H1 (cell line): ENCODE measurements around the gene RIPPLY1. TPM values are rescaled to one million over a fixed set of nuclear protein-coding genes. Genes with fewer than 3 reads are reported as not detected.

Experiments used
- CTCF ChIA-PET: fragments of 300-600 bp; sonication (Branson Sonifier 250); formaldehyde crosslinking; loops from one replicate; lab custom pipeline; 2021; ENCODE audit not compliant: partially characterized antibody; lab: Charles Lee
- POLR2A ChIA-PET: fragments of 300-600 bp; sonication (Branson Sonifier 250); formaldehyde crosslinking; loops from one replicate; lab custom pipeline; 2021; ENCODE audit warnings: inconsistent platforms; ENCODE audit not compliant: partially characterized antibody; lab: Charles Lee
- DNase-seq, 2 experiments: peaks; one replicate each; pipeline versions ENCODE4 v3.0.0 to v3.0.0-alpha.2; 2010 to 2022; ENCODE audit warnings: low spot score in 2 of 2, low read depth in 1 of 2, mixed read lengths in 1 of 2
- FAIRE-seq: peaks from 2 replicates; lab custom pipeline; 2011; peaks lifted over from hg19 to GRCh38; lab: Jason Lieb, UNC
- H2AFZ ChIP-seq: 2 replicates; pipeline ENCODE4 v1.8.1; 2012; ENCODE audit warnings: low read length, inconsistent platforms
- H2AK5ac ChIP-seq: 2 replicates; pipeline ENCODE4 v1.6.1; 2013; ENCODE audit warnings: low read depth, low read length
- H2BK120ac ChIP-seq: replicated peaks from 2 replicates; pipeline ENCODE3; 2013; ENCODE audit warnings: low read depth, low read length, inconsistent platforms
- H2BK12ac ChIP-seq: 2 replicates; pipeline ENCODE4 v1.6.1; 2013; ENCODE audit warnings: low read depth, low read length
- H2BK15ac ChIP-seq: 2 replicates; pipeline ENCODE4 v1.6.1; 2013; ENCODE audit warnings: low read length
- H2BK20ac ChIP-seq: 2 replicates; pipeline ENCODE4 v1.6.1; 2013; ENCODE audit warnings: low read length
- H2BK5ac ChIP-seq: 2 replicates; pipeline ENCODE4 v1.6.1; 2013; ENCODE audit warnings: low read depth, low read length
- H3K14ac ChIP-seq: 2 replicates; pipeline ENCODE4 v1.6.1; 2013; ENCODE audit warnings: inconsistent platforms; ENCODE audit not compliant: insufficient read length
- H3K18ac ChIP-seq: 2 replicates; pipeline ENCODE4 v1.6.1; 2013; ENCODE audit warnings: low read length; ENCODE audit errors: extremely low read depth
- H3K23ac ChIP-seq: 2 replicates; pipeline ENCODE4 v1.6.1; 2013; ENCODE audit warnings: inconsistent platforms; ENCODE audit not compliant: insufficient read length
- H3K23me2 ChIP-seq: 2 replicates; pipeline ENCODE4 v1.6.1; 2013; ENCODE audit warnings: low read depth, low read length
- H3K27ac ChIP-seq: 2 replicates; pipeline ENCODE4 v1.6.1; 2011; ENCODE audit warnings: low read depth, low read length, inconsistent platforms
- H3K27me3 ChIP-seq, 4 experiments: replicated peaks in 1 of 4; 1 replicate in 1 of 4; 2 replicates in 3 of 4; pipeline versions ENCODE4 v1.6.1 to v1.8.1; 2011 to 2013; ENCODE audit warnings: low read length in 3 of 4, mild to moderate bottlenecking in 3 of 4, inconsistent platforms in 2 of 4, mixed read lengths in 2 of 4, moderate library complexity in 1 of 4; ENCODE audit not compliant: control insufficient read depth in 3 of 4, insufficient read depth in 3 of 4; ENCODE audit errors: extremely low read depth in 1 of 4
- H3K36me3 ChIP-seq, 4 experiments: 2 replicates each; pipeline versions ENCODE4 v1.6.1 to v1.8.1; 2011 to 2013; ENCODE audit warnings: mild to moderate bottlenecking in 4 of 4, low read length in 3 of 4, moderate library complexity in 2 of 4, control low read depth in 1 of 4, inconsistent platforms in 1 of 4; ENCODE audit not compliant: insufficient read depth in 4 of 4, control insufficient read depth in 2 of 4
- H3K4ac ChIP-seq: replicated peaks from 2 replicates; pipeline ENCODE3; 2013; ENCODE audit warnings: low read length, low read depth, mixed read lengths, inconsistent platforms; ENCODE audit not compliant: insufficient read length
- H3K4me1 ChIP-seq, 4 experiments: replicated peaks in 1 of 4; 1 replicate in 1 of 4; 2 replicates in 3 of 4; pipeline versions ENCODE4 v1.6.1 to v1.8.1; 2011 to 2013; ENCODE audit warnings: low read length in 3 of 4, inconsistent platforms in 2 of 4, mixed read lengths in 1 of 4; ENCODE audit not compliant: insufficient read depth in 4 of 4, control insufficient read depth in 3 of 4
- H3K4me2 ChIP-seq, 2 experiments: 2 replicates each; pipeline versions ENCODE4 v1.6.1 to v1.8.1; 2011 to 2013; ENCODE audit warnings: low read depth in 2 of 2, low read length in 2 of 2, control low read depth in 1 of 2, inconsistent platforms in 1 of 2, mild to moderate bottlenecking in 1 of 2; ENCODE audit not compliant: insufficient read depth in 1 of 2
- H3K4me3 ChIP-seq, 4 experiments: fragments of 200-600, 300-600 bp in 1 of 4; sonication (generic), shearing (Covaris generic), sonication (Bioruptor Twin) in 1 of 4; 2 replicates each; pipeline versions ENCODE4 v1.5.1 to v1.8.1; 2011 to 2016; ENCODE audit warnings: low read length in 4 of 4, low read depth in 3 of 4, control low read depth in 2 of 4, inconsistent platforms in 2 of 4, mild to moderate bottlenecking in 2 of 4, mixed read lengths in 1 of 4, moderate library complexity in 1 of 4; ENCODE audit not compliant: insufficient read depth in 2 of 4; ENCODE audit errors: extremely low read depth in 1 of 4
- H3K56ac ChIP-seq: replicated peaks from 2 replicates; pipeline ENCODE3; 2013; ENCODE audit warnings: low read depth, mild to moderate bottlenecking, mixed read lengths, low read length, inconsistent platforms; ENCODE audit not compliant: insufficient read length
- H3K79me1 ChIP-seq: 2 replicates; pipeline ENCODE4 v1.6.1; 2013; ENCODE audit warnings: low read depth, low read length, control low read depth
- H3K79me2 ChIP-seq, 2 experiments: 2 replicates each; pipeline versions ENCODE4 v1.6.1 to v1.8.1; 2012 to 2013; ENCODE audit warnings: low read length in 2 of 2, mild to moderate bottlenecking in 2 of 2, inconsistent platforms in 1 of 2; ENCODE audit not compliant: insufficient read depth in 2 of 2, control insufficient read depth in 1 of 2
- H3K9ac ChIP-seq, 4 experiments: replicated peaks in 1 of 4; 1 replicate in 1 of 4; 2 replicates in 3 of 4; pipeline versions ENCODE4 v1.6.1 to v1.8.1; 2011 to 2013; ENCODE audit warnings: low read depth in 3 of 4, low read length in 3 of 4, control low read depth in 2 of 4, mild to moderate bottlenecking in 2 of 4, moderate library complexity in 2 of 4, inconsistent platforms in 1 of 4; ENCODE audit errors: extremely low read depth in 1 of 4
- H3K9me3 ChIP-seq, 2 experiments: 2 replicates each; pipeline versions ENCODE4 v1.6.1 to v1.8.1; 2012 to 2013; ENCODE audit warnings: mild to moderate bottlenecking in 2 of 2, moderate library complexity in 2 of 2, control low read depth in 1 of 2, inconsistent platforms in 1 of 2, low read depth in 1 of 2, low read length in 1 of 2, mixed read lengths in 1 of 2; ENCODE audit not compliant: insufficient read depth in 2 of 2
- H4K20me1 ChIP-seq, 2 experiments: replicated peaks in 1 of 2; 2 replicates each; pipeline versions ENCODE3 to v1.8.1; 2011 to 2013; ENCODE audit warnings: inconsistent platforms in 2 of 2, low read length in 2 of 2, mild to moderate bottlenecking in 1 of 2; ENCODE audit not compliant: insufficient read depth in 2 of 2, control insufficient read depth in 1 of 2
- H4K5ac ChIP-seq: 2 replicates; pipeline ENCODE4 v1.6.1; 2013; ENCODE audit warnings: low read length, low read depth, mixed read lengths, inconsistent platforms; ENCODE audit not compliant: insufficient read length
- H4K8ac ChIP-seq: 2 replicates; pipeline ENCODE4 v1.8.0; 2013; ENCODE audit warnings: mild to moderate bottlenecking, moderate library complexity, low read length, inconsistent platforms; ENCODE audit not compliant: insufficient read depth; ENCODE audit errors: extremely low read depth
- H4K91ac ChIP-seq: replicated peaks from 2 replicates; pipeline ENCODE3; 2013; ENCODE audit warnings: low read length, mixed read lengths, inconsistent platforms; ENCODE audit not compliant: insufficient read length
- CHD2 ChIP-seq: IDR thresholded peaks from 2 replicates; pipeline ENCODE4 v1.6.1; 2012; ENCODE audit warnings: low read length, improper control_type of control experiment
- EP300 ChIP-seq, 2 experiments: IDR thresholded peaks; 1 replicate in 1 of 2; 2 replicates in 1 of 2; pipeline ENCODE4 v1.6.1; 2011 to 2012; ENCODE audit warnings: low read depth in 2 of 2, low read length in 2 of 2, mild to moderate bottlenecking in 2 of 2, borderline replicate concordance in 1 of 2, inconsistent platforms in 1 of 2, moderate library complexity in 1 of 2
- TAF1 ChIP-seq: IDR thresholded peaks from 2 replicates; pipeline ENCODE4 v1.6.1; 2011; ENCODE audit warnings: mild to moderate bottlenecking, low read depth, low read length
- WGBS, 2 experiments: shearing (Covaris generic) in 1 of 2; methylation state at CpG; one replicate each; pipeline versions ENCODE4 v1.1.6 to v1.1.7; 2013 to 2015; ENCODE audit warnings: low lambda C conversion rate in 2 of 2, mixed read lengths in 2 of 2, inconsistent platforms in 1 of 2, low coverage in 1 of 2, missing lambda C conversion rate in 1 of 2; ENCODE audit not compliant: insufficient replicate concordance in 2 of 2, insufficient coverage in 1 of 2, insufficient read length in 1 of 2; ENCODE audit errors: extremely low coverage in 1 of 2, missing lambda C conversion rate in 1 of 2; 5-methylcytosine and 5-hydroxymethylcytosine counted together
- polyA plus RNA-seq, 7 experiments: library from polyadenylated mRNA; depleted of rRNA in 3 of 7; stranded (reverse) in 5 of 7; unstranded in 2 of 7; fragments of >200 nt in 5 of 7; fragments of 200-250 nt in 2 of 7; gene quantifications; 1 replicate in 5 of 7; 2 replicates in 1 of 7; 4 replicates in 1 of 7; pipeline versions ENCODE4 v1.2.1 to v1.2.3, GENCODE V29; 2011 to 2013; ENCODE audit warnings: missing spikeins in 2 of 7, mixed read lengths in 2 of 7
- total RNA-seq: library from RNA; stranded (reverse); fragmentation: NEBNext Ultra II Directional; extraction: Animal tissue kit (Norgen Biotek cat#: 25700); gene quantifications from 2 replicates; pipeline ENCODE4 v1.2.1, GENCODE V29; 2021

The RIPPLY1 gene
- total and polyA plus RNA-seq, 2 of the 8 experiments (the other 6 are each of a cell fraction or from before 2014, with no cell fraction given): not detected

- Histone ChIP-seq H3K4ac (no peak overlapping the region), H2BK12ac (no peak overlapping the region), H3K4me2 (no peak overlapping the region), H2BK120ac (no peak overlapping the region), H3K79me1 (no peaks in the 10 kb centered on the region), H3K56ac (no peak overlapping the region), H2AFZ (no peak overlapping the region), H2BK20ac (no peak overlapping the region), H2BK5ac (no peak overlapping the region), H3K27me3 (no peaks in the 10 kb centered on the region), H3K4me1 (no peaks in the 10 kb centered on the region), H3K9me3 (no peaks in the 10 kb centered on the region), H3K14ac (no peak overlapping the region), H2AK5ac (no peak overlapping the region), H2BK15ac (no peak overlapping the region), H3K4me3 (no peak overlapping the region), H3K23ac (no peak overlapping the region), H3K36me3 (no peaks in the 10 kb centered on the region), H3K79me2 (no peaks in the 10 kb centered on the region), H3K23me2 (no peaks in the 10 kb centered on the region), H3K9ac (no peak overlapping the region), H3K18ac (no peak overlapping the region), H4K91ac (no peak overlapping the region), H3K27ac (no peak overlapping the region), H4K8ac (no peak overlapping the region), H4K20me1 (no peaks in the 10 kb centered on the region), H4K5ac (no peak overlapping the region)
- DNase-seq (no peak), FAIRE-seq (no peak)
- ChIA-PET POLR2A (no interaction called here), CTCF (interaction anchor here (1.4 to 2.2 kb wide), 4 partner anchors 17 to 75 kb away, joined by 3 to 13 read pairs (median 6); no protein-coding TSS in a partner anchor)
- WGBS, 2 experiments: 100% methylated on average over 1 of the region's 1 CpG; no CpG with 5 or more reads in 1 of the 2 experiments
- TF ChIP-seq TAF1: no peak
- no peak for TF ChIP-seq CHD2
- TF ChIP-seq EP300 (IDR thresholded peaks at IDR 0.05; ENCODE audit: borderline replicate concordance in 1 of 2, low read depth in 2 of 2, low read length in 2 of 2): no peak
Measured at GRCh38 chrX:106949366-106949765, 46.2 kb upstream of the RIPPLY1 start.
